Spinal cord (tissue), 10 donors: ENCODE data around the gene MLC1. TPM values are rescaled to one million over a fixed set of nuclear protein-coding genes. Genes with fewer than 3 reads are reported as not detected.
A peak's percentile ranks its signal among the peaks of the same experiment; 100 is the strongest.
"Not testable (repeated sequence)": the region's sequence is repeated elsewhere in the genome, so short reads cannot be mapped to it uniquely, and the experiment has no call there.

Experiments used
- DNase-seq, 6 donors: peaks; one replicate each; pipeline versions ENCODE4 v3.0.0 to v3.0.0-alpha.2; 2013 to 2015; ENCODE audit warnings: low spot score in 6 of 6, low read depth in 4 of 6
- H3K27ac ChIP-seq: one replicate; pipeline ENCODE4 v1.5.1; 2013; ENCODE audit warnings: low read depth, low read length, control low read depth
- H3K27me3 ChIP-seq: one replicate; pipeline ENCODE4 v1.6.1; 2013; ENCODE audit warnings: low read length; ENCODE audit not compliant: control insufficient read depth, insufficient read depth
- H3K36me3 ChIP-seq: one replicate; pipeline ENCODE4 v1.6.1; 2013; ENCODE audit warnings: low read length; ENCODE audit not compliant: control insufficient read depth, insufficient read depth
- H3K4me1 ChIP-seq: one replicate; pipeline ENCODE4 v1.6.1; 2013; ENCODE audit warnings: low read length; ENCODE audit not compliant: control insufficient read depth, insufficient read depth
- H3K4me3 ChIP-seq: one replicate; pipeline ENCODE4 v1.5.1; 2013; ENCODE audit warnings: low read depth, low read length, control low read depth
- H3K9me3 ChIP-seq: one replicate; pipeline ENCODE4 v1.6.1; 2013; ENCODE audit warnings: low read length; ENCODE audit not compliant: control insufficient read depth, insufficient read depth
- WGBS: methylation state at CpG from one replicate; pipeline ENCODE4 v1.1.5; 2013; ENCODE audit warnings: missing lambda C conversion rate; ENCODE audit not compliant: insufficient coverage; 5-methylcytosine and 5-hydroxymethylcytosine counted together
- polyA plus RNA-seq, 2 donors: library from polyadenylated mRNA; unstranded; fragments of 120-200 nt; gene quantifications; one replicate each; pipeline ENCODE4 v1.2.1, GENCODE V29; 2013; ENCODE audit not compliant: insufficient read length in 2 of 2
- total RNA-seq, 2 donors: library from RNA; depleted of rRNA in 1 of 2; stranded (reverse); fragments of 120-200 nt in 1 of 2; fragments of >200 nt in 1 of 2; gene quantifications; one replicate each; pipeline versions ENCODE4 v1.2.3 to v1.2.4, GENCODE V29; 2013 to 2014
- donor health status: healthy.

MLC1 gene
- total and polyA plus RNA-seq, 4 donors = 76.9 to 353 (median 156) TPM

GRCh38 chr22:50089231-50089630 is 4.0 kb upstream of the MLC1 start:
- Histone ChIP-seq H3K27ac (no peak overlapping the region), H3K9me3 (no peaks in the 10 kb centered on the region), H3K4me3 (no peak overlapping the region), H3K27me3 (no peaks in the 10 kb centered on the region), H3K4me1 (peaks cover 24% of the 10 kb centered on the region), H3K36me3 (peaks cover 5% of the 10 kb centered on the region)
- DNase-seq = no peak
- 79% methylated on average over 9 of the region's 11 CpGs for WGBS

- DNase-seq = no peak
- H3K27me3 ChIP-seq = no peaks in the 10 kb centered on the region
- no peak overlapping the region for H3K4me3 ChIP-seq
- no peak overlapping the region for H3K27ac ChIP-seq
- no peaks in the 10 kb centered on the region for H3K9me3 ChIP-seq
- 90% methylated on average over 7 of the region's 12 CpGs for WGBS
- H3K4me1 ChIP-seq = peaks cover 35% of the 10 kb centered on the region
- peaks cover 7% of the 10 kb centered on the region for H3K36me3 ChIP-seq
Measured at GRCh38 chr22:50088096-50088495, 2.9 kb upstream of the MLC1 start.

- WGBS = 89% methylated on average over 12 of the region's 12 CpGs
- Histone ChIP-seq H3K9me3 (no peaks in the 10 kb centered on the region), H3K36me3 (peaks cover 12% of the 10 kb centered on the region), H3K4me1 (peaks cover 40% of the 10 kb centered on the region), H3K4me3 (no peak overlapping the region), H3K27ac (no peak overlapping the region), H3K27me3 (no peaks in the 10 kb centered on the region)
- DNase-seq = no peak
Measured at GRCh38 chr22:50087646-50088045, 2.4 kb upstream of the MLC1 start.

- H3K4me3 ChIP-seq, H3K9me3 ChIP-seq, DNase-seq, H3K27me3 ChIP-seq, H3K27ac ChIP-seq: not testable (repeated sequence)
- Histone ChIP-seq H3K4me1 (peaks cover 40% of the 10 kb centered on the region), H3K36me3 (peaks cover 18% of the 10 kb centered on the region)
- WGBS = 100% methylated on average over 1 of the region's 4 CpGs
Measured at GRCh38 chr22:50086975-50087374, 1.7 kb upstream of the MLC1 start.

GRCh38 chr22:50086526-50086925 is 1.3 kb upstream of the MLC1 start:
- peaks cover 23% of the 10 kb centered on the region for H3K36me3 ChIP-seq
- peaks cover 40% of the 10 kb centered on the region for H3K4me1 ChIP-seq
- no peak overlapping the region for H3K4me3 ChIP-seq
- no CpG with 5 or more reads among the region's 5 CpGs for WGBS
- no peak overlapping the region for H3K27ac ChIP-seq
- no peaks in the 10 kb centered on the region for H3K27me3 ChIP-seq
- no peak for DNase-seq
- no peaks in the 10 kb centered on the region for H3K9me3 ChIP-seq

- WGBS = 36% methylated on average over 14 of the region's 16 CpGs
- peak in 1 of 6 donors; percentile 18 for DNase-seq
- no peaks in the 10 kb centered on the region for H3K9me3 ChIP-seq
- H3K27ac ChIP-seq = no peak overlapping the region
- no peaks in the 10 kb centered on the region for H3K27me3 ChIP-seq
- no peak overlapping the region for H3K4me3 ChIP-seq
- H3K4me1 ChIP-seq = peaks cover 45% of the 10 kb centered on the region
- H3K36me3 ChIP-seq = peaks cover 28% of the 10 kb centered on the region
Measured at GRCh38 chr22:50084614-50085021, 608 bp downstream of the MLC1 start.

- no peak overlapping the region for H3K27ac ChIP-seq
- H3K4me3 ChIP-seq = no peak overlapping the region
- 26% methylated on average over 10 of the region's 10 CpGs for WGBS
- DNase-seq = no peak
- H3K36me3 ChIP-seq = peaks cover 28% of the 10 kb centered on the region
- H3K9me3 ChIP-seq = no peaks in the 10 kb centered on the region
- peaks cover 45% of the 10 kb centered on the region for H3K4me1 ChIP-seq
- H3K27me3 ChIP-seq = no peaks in the 10 kb centered on the region
Measured at GRCh38 chr22:50084080-50084477, 1.1 kb downstream of the MLC1 start.

- Histone ChIP-seq H3K4me1 (peaks cover 45% of the 10 kb centered on the region), H3K27ac (no peak overlapping the region), H3K4me3 (no peak overlapping the region), H3K36me3 (peaks cover 32% of the 10 kb centered on the region), H3K27me3 (no peaks in the 10 kb centered on the region), H3K9me3 (no peaks in the 10 kb centered on the region)
- peak in 1 of 6 donors; percentile 23 for DNase-seq
- 48% methylated on average over 16 of the region's 18 CpGs for WGBS
Measured at GRCh38 chr22:50083462-50084079, 1.7 kb downstream of the MLC1 start.

- H3K27ac ChIP-seq = no peak overlapping the region
- no peaks in the 10 kb centered on the region for H3K9me3 ChIP-seq
- peaks cover 38% of the 10 kb centered on the region for H3K36me3 ChIP-seq
- no peaks in the 10 kb centered on the region for H3K27me3 ChIP-seq
- H3K4me1 ChIP-seq = peaks cover 45% of the 10 kb centered on the region
- no peak overlapping the region for H3K4me3 ChIP-seq
- 89% methylated on average over 14 of the region's 21 CpGs for WGBS
- no peak for DNase-seq
Measured at GRCh38 chr22:50082961-50083461, 2.2 kb downstream of the MLC1 start.

GRCh38 chr22:50082197-50082715 is 3.0 kb downstream of the MLC1 start:
- WGBS = 87% methylated on average over 16 of the region's 18 CpGs
- no peak for DNase-seq
- no peaks in the 10 kb centered on the region for H3K27me3 ChIP-seq

More at GRCh38 chr22:50082197-50082715, 3.0 kb downstream of the MLC1 start:
- Histone ChIP-seq H3K4me1 (peaks cover 38% of the 10 kb centered on the region), H3K27ac (no peak overlapping the region), H3K4me3 (no peak overlapping the region), H3K36me3 (peaks cover 40% of the 10 kb centered on the region), H3K9me3 (no peaks in the 10 kb centered on the region)
